ENCODE measurements around the gene RECQL5.

GRCh38 chr17:75634754-75635609 lies 32.0 kb downstream of the RECQL5 start:
- TF ChIP-seq RFX5 (IDR thresholded peaks at IDR 0.05; ENCODE audit: low read length) (no peak), RCOR1 (IDR thresholded peaks at IDR 0.05; ENCODE audit: low read length) (no peak), CTCF (IDR thresholded peaks at IDR 0.05) (no peak), USF2 (IDR thresholded peaks at IDR 0.05; ENCODE audit: borderline replicate concordance, low read depth, low read length) (no peak), EP300 (IDR thresholded peaks at IDR 0.05; ENCODE audit: borderline replicate concordance in 1 of 2, low read depth in 1 of 2, low read length in 1 of 2) (no peak), NRF1 (IDR thresholded peaks at IDR 0.05; ENCODE audit: low read depth, low read length) (no peak), MAX (IDR thresholded peaks at IDR 0.05; ENCODE audit: low read depth) (no peak)
- TF ChIP-seq, protein P1, sequence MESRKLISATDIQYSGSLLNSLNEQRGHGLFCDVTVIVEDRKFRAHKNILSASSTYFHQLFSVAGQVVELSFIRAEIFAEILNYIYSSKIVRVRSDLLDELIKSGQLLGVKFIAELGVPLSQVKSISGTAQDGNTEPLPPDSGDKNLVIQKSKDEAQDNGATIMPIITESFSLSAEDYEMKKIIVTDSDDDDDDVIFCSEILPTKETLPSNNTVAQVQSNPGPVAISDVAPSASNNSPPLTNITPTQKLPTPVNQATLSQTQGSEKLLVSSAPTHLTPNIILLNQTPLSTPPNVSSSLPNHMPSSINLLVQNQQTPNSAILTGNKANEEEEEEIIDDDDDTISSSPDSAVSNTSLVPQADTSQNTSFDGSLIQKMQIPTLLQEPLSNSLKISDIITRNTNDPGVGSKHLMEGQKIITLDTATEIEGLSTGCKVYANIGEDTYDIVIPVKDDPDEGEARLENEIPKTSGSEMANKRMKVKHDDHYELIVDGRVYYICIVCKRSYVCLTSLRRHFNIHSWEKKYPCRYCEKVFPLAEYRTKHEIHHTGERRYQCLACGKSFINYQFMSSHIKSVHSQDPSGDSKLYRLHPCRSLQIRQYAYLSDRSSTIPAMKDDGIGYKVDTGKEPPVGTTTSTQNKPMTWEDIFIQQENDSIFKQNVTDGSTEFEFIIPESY (IDR thresholded peaks at IDR 0.05; ENCODE audit: borderline replicate concordance, low read depth): no peak
- TF ChIP-seq, protein P2, sequence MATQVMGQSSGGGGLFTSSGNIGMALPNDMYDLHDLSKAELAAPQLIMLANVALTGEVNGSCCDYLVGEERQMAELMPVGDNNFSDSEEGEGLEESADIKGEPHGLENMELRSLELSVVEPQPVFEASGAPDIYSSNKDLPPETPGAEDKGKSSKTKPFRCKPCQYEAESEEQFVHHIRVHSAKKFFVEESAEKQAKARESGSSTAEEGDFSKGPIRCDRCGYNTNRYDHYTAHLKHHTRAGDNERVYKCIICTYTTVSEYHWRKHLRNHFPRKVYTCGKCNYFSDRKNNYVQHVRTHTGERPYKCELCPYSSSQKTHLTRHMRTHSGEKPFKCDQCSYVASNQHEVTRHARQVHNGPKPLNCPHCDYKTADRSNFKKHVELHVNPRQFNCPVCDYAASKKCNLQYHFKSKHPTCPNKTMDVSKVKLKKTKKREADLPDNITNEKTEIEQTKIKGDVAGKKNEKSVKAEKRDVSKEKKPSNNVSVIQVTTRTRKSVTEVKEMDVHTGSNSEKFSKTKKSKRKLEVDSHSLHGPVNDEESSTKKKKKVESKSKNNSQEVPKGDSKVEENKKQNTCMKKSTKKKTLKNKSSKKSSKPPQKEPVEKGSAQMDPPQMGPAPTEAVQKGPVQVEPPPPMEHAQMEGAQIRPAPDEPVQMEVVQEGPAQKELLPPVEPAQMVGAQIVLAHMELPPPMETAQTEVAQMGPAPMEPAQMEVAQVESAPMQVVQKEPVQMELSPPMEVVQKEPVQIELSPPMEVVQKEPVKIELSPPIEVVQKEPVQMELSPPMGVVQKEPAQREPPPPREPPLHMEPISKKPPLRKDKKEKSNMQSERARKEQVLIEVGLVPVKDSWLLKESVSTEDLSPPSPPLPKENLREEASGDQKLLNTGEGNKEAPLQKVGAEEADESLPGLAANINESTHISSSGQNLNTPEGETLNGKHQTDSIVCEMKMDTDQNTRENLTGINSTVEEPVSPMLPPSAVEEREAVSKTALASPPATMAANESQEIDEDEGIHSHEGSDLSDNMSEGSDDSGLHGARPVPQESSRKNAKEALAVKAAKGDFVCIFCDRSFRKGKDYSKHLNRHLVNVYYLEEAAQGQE (IDR thresholded peaks at IDR 0.05; ENCODE audit: low read depth, low read length): no peak
- TF ChIP-seq, protein P3, sequence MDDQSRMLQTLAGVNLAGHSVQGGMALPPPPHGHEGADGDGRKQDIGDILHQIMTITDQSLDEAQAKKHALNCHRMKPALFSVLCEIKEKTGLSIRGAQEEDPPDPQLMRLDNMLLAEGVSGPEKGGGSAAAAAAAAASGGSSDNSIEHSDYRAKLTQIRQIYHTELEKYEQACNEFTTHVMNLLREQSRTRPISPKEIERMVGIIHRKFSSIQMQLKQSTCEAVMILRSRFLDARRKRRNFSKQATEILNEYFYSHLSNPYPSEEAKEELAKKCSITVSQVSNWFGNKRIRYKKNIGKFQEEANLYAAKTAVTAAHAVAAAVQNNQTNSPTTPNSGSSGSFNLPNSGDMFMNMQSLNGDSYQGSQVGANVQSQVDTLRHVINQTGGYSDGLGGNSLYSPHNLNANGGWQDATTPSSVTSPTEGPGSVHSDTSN (IDR thresholded peaks at IDR 0.05): no peak
